HepG2 (cell line): ENCODE measurements around the gene NDUFS5. TPM values are rescaled to one million over a fixed set of nuclear protein-coding genes. Genes with fewer than 3 reads are reported as not detected.

Source experiments
- ADNP ChIP-seq: sonication (generic); formaldehyde crosslinking; IDR thresholded peaks from 2 replicates; pipeline ENCODE4 v1.4.0; 2020; ENCODE audit warnings: missing genetic modification reagents
- CHD4 ChIP-seq: fragments of 200-600 bp; sonication (generic); IDR thresholded peaks from 2 replicates; pipeline ENCODE4 v1.7.0; 2017; ENCODE audit warnings: mild to moderate bottlenecking, low read length, borderline replicate concordance
- JUN ChIP-seq: sonication (generic); formaldehyde crosslinking; IDR thresholded peaks from 2 replicates; pipeline ENCODE4 v1.4.0; 2020; ENCODE audit warnings: mild to moderate bottlenecking, missing genetic modification reagents
- KMT2B ChIP-seq: IDR thresholded peaks from 2 replicates; pipeline ENCODE4 v1.6.1; 2016; ENCODE audit warnings: missing genetic modification reagents, missing compliant biosample characterization
- NR2F2 ChIP-seq: IDR thresholded peaks from 2 replicates; pipeline ENCODE4 v1.6.1; 2012; ENCODE audit warnings: low read depth, inconsistent platforms, borderline replicate concordance
- NR2F6 ChIP-seq, 2 experiments: IDR thresholded peaks; 2 replicates each; pipeline ENCODE4 v1.6.1; 2016; ENCODE audit warnings: antibody characterized with exemption in 1 of 2, mild to moderate bottlenecking in 1 of 2
- PAXIP1 ChIP-seq: sonication (generic); formaldehyde crosslinking; conservative IDR thresholded peaks from 2 replicates; pipeline ENCODE4 v1.4.0; 2020; ENCODE audit warnings: mild to moderate bottlenecking, missing genetic modification reagents, moderate library complexity
- PBX3 ChIP-seq: sonication (generic); formaldehyde crosslinking; IDR thresholded peaks from 2 replicates; pipeline ENCODE4 v1.8.1; 2023; ENCODE audit warnings: missing genetic modification reagents, inconsistent platforms, borderline replicate concordance
- RAD21 ChIP-seq: fragments of 450-650 bp; formaldehyde crosslinking; IDR thresholded peaks from 2 replicates; pipeline ENCODE4 v1.5.0; 2020; ENCODE audit warnings: mild to moderate bottlenecking
- STAT5B ChIP-seq: sonication (generic); formaldehyde crosslinking; IDR thresholded peaks from 2 replicates; pipeline ENCODE4 v1.4.0; 2020; ENCODE audit warnings: missing genetic modification reagents
- ZFP36L2 ChIP-seq: sonication (generic); formaldehyde crosslinking; IDR thresholded peaks from 2 replicates; pipeline ENCODE4 v1.4.0; 2020; ENCODE audit warnings: missing genetic modification reagents
- ZNF124 ChIP-seq: sonication (generic); formaldehyde crosslinking; IDR thresholded peaks from 2 replicates; pipeline ENCODE4 v1.4.0; 2020; ENCODE audit warnings: missing genetic modification reagents
- ZUFSP ChIP-seq: sonication (generic); formaldehyde crosslinking; IDR thresholded peaks from 2 replicates; pipeline ENCODE4 v1.9.0; 2021; ENCODE audit warnings: missing genetic modification reagents, mild to moderate bottlenecking, borderline replicate concordance
- polyA plus RNA-seq, 8 experiments: library from polyadenylated mRNA; depleted of rRNA in 3 of 8; stranded (reverse) in 7 of 8; unstranded in 1 of 8; fragments of >200 nt; fragmentation: Illumina TruSeq in 4 of 8; extraction: Trizol in 4 of 8; gene quantifications; 2 replicates each; pipeline versions ENCODE4 v1.2.1 to v1.2.3, GENCODE V29; 2011 to 2016; ENCODE audit warnings: low read depth in 4 of 8, missing spikeins in 1 of 8, mixed read lengths in 1 of 8; ENCODE audit not compliant: insufficient read depth in 1 of 8
- total RNA-seq, 5 experiments: library from RNA; depleted of rRNA; stranded (reverse); fragments of >200 nt; fragmentation: Illumina TruSeq; extraction: Trizol; gene quantifications; 2 replicates each; pipeline ENCODE4 v1.2.3, GENCODE V29; 2016; ENCODE audit warnings: low read depth in 1 of 5
- TF ChIP-seq, protein P1 (sequence below): IDR thresholded peaks from 2 replicates; pipeline ENCODE4 v1.6.1; 2016; ENCODE audit warnings: missing compliant biosample characterization, missing genetic modification reagents, borderline replicate concordance

NDUFS5 gene
- total and polyA plus RNA-seq, 2 of the 13 experiments (the other 11 are each of a cell fraction or from before 2014, with no cell fraction given), result 263 to 466 TPM

- TF ChIP-seq PAXIP1 (CRISPR knock-in tag) (peak; percentile 36; the same call in 1 of the 2 replicates), PBX3 (no peak), KMT2B (CRISPR knock-in tag) (no peak), CHD4 (peak; percentile 33; the same call in 1 of the 2 replicates), ZUFSP (CRISPR knock-in tag) (no peak), NR2F6 (IDR thresholded peaks at IDR 0.05) (peak; percentile 24; the same call in 1 of the 2 replicates), NR2F6 (CRISPR knock-in tag; IDR thresholded peaks at IDR 0.05) (peak; percentile 58; the same call in 1 of the 2 replicates), JUN (no peak), ZFP36L2 (no peak), ZNF124 (CRISPR knock-in tag) (no peak), RAD21 (CRISPR knock-in tag) (no peak), STAT5B (CRISPR knock-in tag) (no peak), NR2F2 (0 out of 2 replicates have a peak, but pooled peaks have one; percentile 24), ADNP (CRISPR knock-in tag) (peak; percentile 84)
- TF ChIP-seq, protein P1, sequence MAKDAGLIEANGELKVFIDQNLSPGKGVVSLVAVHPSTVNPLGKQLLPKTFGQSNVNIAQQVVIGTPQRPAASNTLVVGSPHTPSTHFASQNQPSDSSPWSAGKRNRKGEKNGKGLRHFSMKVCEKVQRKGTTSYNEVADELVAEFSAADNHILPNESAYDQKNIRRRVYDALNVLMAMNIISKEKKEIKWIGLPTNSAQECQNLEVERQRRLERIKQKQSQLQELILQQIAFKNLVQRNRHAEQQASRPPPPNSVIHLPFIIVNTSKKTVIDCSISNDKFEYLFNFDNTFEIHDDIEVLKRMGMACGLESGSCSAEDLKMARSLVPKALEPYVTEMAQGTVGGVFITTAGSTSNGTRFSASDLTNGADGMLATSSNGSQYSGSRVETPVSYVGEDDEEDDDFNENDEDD (CRISPR knock-in tag), result no peak
These were observed 50.1 kb downstream of the NDUFS5 start (continued) for GRCh38 chr1:39076127-39076798.
